ENCODE results near the gene CYP27C1.

Gene CYP27C1

GRCh38 chr2:127208313-127208712 lies 11.8 kb downstream of the CYP27C1 start:
- Histone ChIP-seq H3K9ac (ENCODE audit: low read depth in 1 of 2, low read length in 2 of 2) (no peak overlapping the region), H3K4me3 (ENCODE audit: low read length in 2 of 2) (no peak overlapping the region), H3K9me3 (ENCODE audit: control insufficient read depth in 2 of 2, low read length in 2 of 2) (no peaks in the 10 kb centered on the region), H3K27me3 (ENCODE audit: control insufficient read depth in 2 of 2, insufficient read depth in 2 of 2, low read length in 2 of 2) (peaks cover 0 to 3% of the 10 kb centered on the region in 2 donors), H3K27ac (ENCODE audit: low read depth in 2 of 2, low read length in 2 of 2) (no peak overlapping the region), H3K36me3 (ENCODE audit: control insufficient read depth in 2 of 2, insufficient read depth in 2 of 2, low read length in 2 of 2) (no peaks in the 10 kb centered on the region), H3K4me1 (ENCODE audit: control insufficient read depth in 2 of 2, insufficient read depth in 2 of 2, low read length in 2 of 2) (no peaks in the 10 kb centered on the region)

- H3K27ac ChIP-seq (ENCODE audit: low read depth in 2 of 2, low read length in 2 of 2), result no peak overlapping the region
- no peaks in the 10 kb centered on the region for H3K9me3 ChIP-seq (ENCODE audit: control insufficient read depth in 2 of 2, low read length in 2 of 2)
- H3K4me1 ChIP-seq (ENCODE audit: control insufficient read depth in 2 of 2, insufficient read depth in 2 of 2, low read length in 2 of 2), result no peaks in the 10 kb centered on the region
- H3K36me3 ChIP-seq (ENCODE audit: control insufficient read depth in 2 of 2, insufficient read depth in 2 of 2, low read length in 2 of 2), result no peaks in the 10 kb centered on the region
- H3K9ac ChIP-seq (ENCODE audit: low read depth in 1 of 2, low read length in 2 of 2), result no peak overlapping the region
- H3K4me3 ChIP-seq (ENCODE audit: low read length in 2 of 2), result no peak overlapping the region
- H3K27me3 ChIP-seq (ENCODE audit: control insufficient read depth in 2 of 2, insufficient read depth in 2 of 2, low read length in 2 of 2), result peaks cover 0 to 3% of the 10 kb centered on the region in 2 donors
These were observed 14.6 kb downstream of the CYP27C1 start for GRCh38 chr2:127205218-127206125.

GRCh38 chr2:127201452-127201851 lies 18.6 kb downstream of the CYP27C1 start:
- H3K4me3 ChIP-seq (ENCODE audit: low read length in 2 of 2), result no peak overlapping the region
- H3K36me3 ChIP-seq (ENCODE audit: control insufficient read depth in 2 of 2, insufficient read depth in 2 of 2, low read length in 2 of 2), result no peaks in the 10 kb centered on the region
- H3K27me3 ChIP-seq (ENCODE audit: control insufficient read depth in 2 of 2, insufficient read depth in 2 of 2, low read length in 2 of 2), result no peaks in the 10 kb centered on the region
- no peaks in the 10 kb centered on the region for H3K9me3 ChIP-seq (ENCODE audit: control insufficient read depth in 2 of 2, low read length in 2 of 2)
- H3K27ac ChIP-seq (ENCODE audit: low read depth in 2 of 2, low read length in 2 of 2), result no peak overlapping the region
- H3K9ac ChIP-seq (ENCODE audit: low read depth in 1 of 2, low read length in 2 of 2), result no peak overlapping the region
- no peaks in the 10 kb centered on the region for H3K4me1 ChIP-seq (ENCODE audit: control insufficient read depth in 2 of 2, insufficient read depth in 2 of 2, low read length in 2 of 2)

GRCh38 chr2:127200962-127201361 lies 19.1 kb downstream of the CYP27C1 start:
- no peak overlapping the region for H3K27ac ChIP-seq (ENCODE audit: low read depth in 2 of 2, low read length in 2 of 2)
- H3K4me1 ChIP-seq (ENCODE audit: control insufficient read depth in 2 of 2, insufficient read depth in 2 of 2, low read length in 2 of 2), result no peaks in the 10 kb centered on the region
- H3K9me3 ChIP-seq (ENCODE audit: control insufficient read depth in 2 of 2, low read length in 2 of 2), result no peaks in the 10 kb centered on the region
- H3K9ac ChIP-seq (ENCODE audit: low read depth in 1 of 2, low read length in 2 of 2), result no peak overlapping the region
- H3K4me3 ChIP-seq (ENCODE audit: low read length in 2 of 2), result no peak overlapping the region
- H3K36me3 ChIP-seq (ENCODE audit: control insufficient read depth in 2 of 2, insufficient read depth in 2 of 2, low read length in 2 of 2), result no peaks in the 10 kb centered on the region
- H3K27me3 ChIP-seq (ENCODE audit: control insufficient read depth in 2 of 2, insufficient read depth in 2 of 2, low read length in 2 of 2), result no peaks in the 10 kb centered on the region

GRCh38 chr2:127199223-127199622 lies 20.9 kb downstream of the CYP27C1 start:
- Histone ChIP-seq H3K27ac (ENCODE audit: low read depth in 2 of 2, low read length in 2 of 2) (no peak overlapping the region), H3K4me3 (ENCODE audit: low read length in 2 of 2) (no peak overlapping the region), H3K9ac (ENCODE audit: low read depth in 1 of 2, low read length in 2 of 2) (no peak overlapping the region), H3K27me3 (ENCODE audit: control insufficient read depth in 2 of 2, insufficient read depth in 2 of 2, low read length in 2 of 2) (no peaks in the 10 kb centered on the region), H3K9me3 (ENCODE audit: control insufficient read depth in 2 of 2, low read length in 2 of 2) (no peaks in the 10 kb centered on the region), H3K4me1 (ENCODE audit: control insufficient read depth in 2 of 2, insufficient read depth in 2 of 2, low read length in 2 of 2) (no peaks in the 10 kb centered on the region), H3K36me3 (ENCODE audit: control insufficient read depth in 2 of 2, insufficient read depth in 2 of 2, low read length in 2 of 2) (no peaks in the 10 kb centered on the region)

- Histone ChIP-seq H3K27me3 (ENCODE audit: control insufficient read depth in 2 of 2, insufficient read depth in 2 of 2, low read length in 2 of 2) (peaks cover 0 to 5% of the 10 kb centered on the region in 2 donors), H3K27ac (ENCODE audit: low read depth in 2 of 2, low read length in 2 of 2) (no peak overlapping the region), H3K9me3 (ENCODE audit: control insufficient read depth in 2 of 2, low read length in 2 of 2) (no peaks in the 10 kb centered on the region), H3K9ac (ENCODE audit: low read depth in 1 of 2, low read length in 2 of 2) (peak overlapping the region; percentile 17 to 37), H3K4me3 (ENCODE audit: low read length in 2 of 2) (peak overlapping the region; percentile 52 to 71), H3K4me1 (ENCODE audit: control insufficient read depth in 2 of 2, insufficient read depth in 2 of 2, low read length in 2 of 2) (no peaks in the 10 kb centered on the region), H3K36me3 (ENCODE audit: control insufficient read depth in 2 of 2, insufficient read depth in 2 of 2, low read length in 2 of 2) (no peaks in the 10 kb centered on the region)
These were observed 22.4 kb downstream of the CYP27C1 start for GRCh38 chr2:127197475-127198385.

GRCh38 chr2:127196998-127197397 lies 23.1 kb downstream of the CYP27C1 start:
- no peaks in the 10 kb centered on the region for H3K9me3 ChIP-seq (ENCODE audit: control insufficient read depth in 2 of 2, low read length in 2 of 2)
- H3K27ac ChIP-seq (ENCODE audit: low read depth in 2 of 2, low read length in 2 of 2), result no peak overlapping the region
- H3K27me3 ChIP-seq (ENCODE audit: control insufficient read depth in 2 of 2, insufficient read depth in 2 of 2, low read length in 2 of 2), result peaks cover 0 to 5% of the 10 kb centered on the region in 2 donors
- peak overlapping the region in 1 of 2 donors; percentile 71 for H3K4me3 ChIP-seq (ENCODE audit: low read length in 2 of 2)
- no peaks in the 10 kb centered on the region for H3K36me3 ChIP-seq (ENCODE audit: control insufficient read depth in 2 of 2, insufficient read depth in 2 of 2, low read length in 2 of 2)
- no peaks in the 10 kb centered on the region for H3K4me1 ChIP-seq (ENCODE audit: control insufficient read depth in 2 of 2, insufficient read depth in 2 of 2, low read length in 2 of 2)
- H3K9ac ChIP-seq (ENCODE audit: low read depth in 1 of 2, low read length in 2 of 2), result no peak overlapping the region

- Histone ChIP-seq H3K27ac (ENCODE audit: low read depth in 2 of 2, low read length in 2 of 2) (no peak overlapping the region), H3K4me1 (ENCODE audit: control insufficient read depth in 2 of 2, insufficient read depth in 2 of 2, low read length in 2 of 2) (no peaks in the 10 kb centered on the region), H3K9me3 (ENCODE audit: control insufficient read depth in 2 of 2, low read length in 2 of 2) (no peaks in the 10 kb centered on the region), H3K36me3 (ENCODE audit: control insufficient read depth in 2 of 2, insufficient read depth in 2 of 2, low read length in 2 of 2) (no peaks in the 10 kb centered on the region), H3K27me3 (ENCODE audit: control insufficient read depth in 2 of 2, insufficient read depth in 2 of 2, low read length in 2 of 2) (peaks cover 0 to 5% of the 10 kb centered on the region in 2 donors), H3K9ac (ENCODE audit: low read depth in 1 of 2, low read length in 2 of 2) (no peak overlapping the region), H3K4me3 (ENCODE audit: low read length in 2 of 2) (no peak overlapping the region)
These were observed 23.6 kb downstream of the CYP27C1 start for GRCh38 chr2:127196549-127196948.

GRCh38 chr2:127195140-127196074 lies 24.7 kb downstream of the CYP27C1 start:
- H3K36me3 ChIP-seq (ENCODE audit: control insufficient read depth in 2 of 2, insufficient read depth in 2 of 2, low read length in 2 of 2), result no peaks in the 10 kb centered on the region
- H3K4me3 ChIP-seq (ENCODE audit: low read length in 2 of 2), result no peak overlapping the region
- no peaks in the 10 kb centered on the region for H3K9me3 ChIP-seq (ENCODE audit: control insufficient read depth in 2 of 2, low read length in 2 of 2)
- H3K9ac ChIP-seq (ENCODE audit: low read depth in 1 of 2, low read length in 2 of 2), result no peak overlapping the region
- H3K4me1 ChIP-seq (ENCODE audit: control insufficient read depth in 2 of 2, insufficient read depth in 2 of 2, low read length in 2 of 2), result no peaks in the 10 kb centered on the region
- no peak overlapping the region for H3K27ac ChIP-seq (ENCODE audit: low read depth in 2 of 2, low read length in 2 of 2)
- peaks cover 0 to 5% of the 10 kb centered on the region in 2 donors for H3K27me3 ChIP-seq (ENCODE audit: control insufficient read depth in 2 of 2, insufficient read depth in 2 of 2, low read length in 2 of 2)
